Astrocyte of the cerebellum (primary cell): ENCODE data around the gene USP3.

Experiments
- DNase-seq: peaks from one replicate; pipeline ENCODE4 v3.0.0-alpha.2; 2011; ENCODE audit warnings: low read depth
- H3K4me3 ChIP-seq: 2 replicates; pipeline ENCODE4 v1.5.1; 2011; ENCODE audit warnings: mild to moderate bottlenecking, low read depth, low read length, moderate library complexity
- in situ Hi-C: cut with HindIII; loops from 2 replicates; pipeline ENCODE4 v1.10.0; 2017; ENCODE audit warnings: low sequenced_read_pairs
- TF ChIP-seq, protein P1 (sequence below): IDR thresholded peaks from 2 replicates; pipeline ENCODE4 v1.5.1; 2012; ENCODE audit warnings: low read length, low read depth, moderate library complexity, mild to moderate bottlenecking; ENCODE audit errors: missing control alignments

Gene USP3

DNA sequence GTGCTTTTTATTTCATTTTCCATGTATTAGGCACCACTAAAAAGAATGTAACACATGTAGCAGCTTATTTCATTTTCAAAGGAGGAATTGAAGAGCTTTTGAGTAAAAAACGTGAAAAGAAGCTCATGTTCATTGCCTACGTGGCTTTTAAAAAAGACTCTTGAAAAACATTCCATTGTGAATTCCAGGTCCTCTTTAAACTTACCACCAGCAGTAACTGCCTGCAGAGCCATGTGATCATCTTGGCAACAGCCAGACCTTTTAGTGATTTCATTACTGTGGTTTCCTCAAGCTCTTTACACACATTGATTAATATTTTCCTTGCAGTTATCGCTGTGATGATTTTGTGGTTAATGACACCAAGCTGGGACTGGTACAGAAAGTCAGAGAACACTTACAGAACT lies 49.0 kb downstream of the USP3 start:
- TF ChIP-seq, protein P1, sequence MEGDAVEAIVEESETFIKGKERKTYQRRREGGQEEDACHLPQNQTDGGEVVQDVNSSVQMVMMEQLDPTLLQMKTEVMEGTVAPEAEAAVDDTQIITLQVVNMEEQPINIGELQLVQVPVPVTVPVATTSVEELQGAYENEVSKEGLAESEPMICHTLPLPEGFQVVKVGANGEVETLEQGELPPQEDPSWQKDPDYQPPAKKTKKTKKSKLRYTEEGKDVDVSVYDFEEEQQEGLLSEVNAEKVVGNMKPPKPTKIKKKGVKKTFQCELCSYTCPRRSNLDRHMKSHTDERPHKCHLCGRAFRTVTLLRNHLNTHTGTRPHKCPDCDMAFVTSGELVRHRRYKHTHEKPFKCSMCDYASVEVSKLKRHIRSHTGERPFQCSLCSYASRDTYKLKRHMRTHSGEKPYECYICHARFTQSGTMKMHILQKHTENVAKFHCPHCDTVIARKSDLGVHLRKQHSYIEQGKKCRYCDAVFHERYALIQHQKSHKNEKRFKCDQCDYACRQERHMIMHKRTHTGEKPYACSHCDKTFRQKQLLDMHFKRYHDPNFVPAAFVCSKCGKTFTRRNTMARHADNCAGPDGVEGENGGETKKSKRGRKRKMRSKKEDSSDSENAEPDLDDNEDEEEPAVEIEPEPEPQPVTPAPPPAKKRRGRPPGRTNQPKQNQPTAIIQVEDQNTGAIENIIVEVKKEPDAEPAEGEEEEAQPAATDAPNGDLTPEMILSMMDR, result no peak
- DNase-seq, result peak; percentile 93
- in situ Hi-C loops, result no loop called here
- H3K4me3 ChIP-seq, result no peak overlapping the region

DNA sequence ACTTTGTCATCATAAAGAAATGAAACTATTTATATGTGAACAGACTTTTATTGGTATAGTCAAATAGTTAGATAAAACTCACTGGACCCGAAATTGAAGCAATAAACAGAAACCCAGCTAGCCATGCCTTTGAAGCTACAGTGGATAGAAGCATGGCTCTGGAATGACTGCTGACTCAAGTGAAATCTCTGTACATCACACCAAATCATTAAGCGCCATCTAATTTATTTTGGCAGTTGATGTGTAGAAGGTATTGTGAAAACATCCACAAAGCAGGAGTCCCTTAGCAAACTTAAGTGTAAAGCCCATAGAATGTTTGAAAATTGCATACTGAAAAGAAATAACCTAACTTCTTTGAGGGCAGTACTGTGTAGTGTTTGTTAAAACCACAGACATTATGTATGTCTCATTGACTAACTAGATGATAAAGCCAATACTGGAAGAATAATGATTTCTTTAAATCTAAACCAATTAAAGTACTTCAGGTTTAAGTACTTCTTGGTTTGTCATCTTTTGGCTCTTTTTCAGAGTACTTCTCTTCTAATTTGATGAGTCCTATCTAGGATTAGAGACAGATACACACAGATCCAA lies 50.0 kb downstream of the USP3 start:
- in situ Hi-C loops, result no loop called here
- DNase-seq, result no peak
- TF ChIP-seq, protein P1, result no peak
- H3K4me3 ChIP-seq, result no peak overlapping the region

DNA sequence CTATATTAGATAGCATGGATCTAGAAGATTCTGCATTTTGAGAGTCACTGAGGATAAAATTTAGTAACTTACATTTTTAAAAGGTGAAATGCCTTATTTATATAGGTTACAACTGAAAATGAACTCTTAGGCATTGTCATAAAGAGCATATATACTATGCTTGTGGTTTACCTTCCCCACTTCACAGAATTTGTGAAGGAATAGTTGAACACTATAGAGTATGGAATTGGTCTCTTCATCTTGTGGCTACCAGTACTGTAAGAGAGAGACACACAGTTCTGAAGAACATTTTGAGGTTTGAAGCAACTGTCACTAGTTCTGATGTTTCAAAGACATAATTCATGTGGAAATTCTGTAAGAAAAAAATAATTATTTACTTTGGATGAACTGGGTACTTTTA lies 51.1 kb downstream of the USP3 start:
- no peak for DNase-seq
- H3K4me3 ChIP-seq, result no peak overlapping the region
- TF ChIP-seq, protein P1, result no peak
- in situ Hi-C loops, result no loop called here

DNA sequence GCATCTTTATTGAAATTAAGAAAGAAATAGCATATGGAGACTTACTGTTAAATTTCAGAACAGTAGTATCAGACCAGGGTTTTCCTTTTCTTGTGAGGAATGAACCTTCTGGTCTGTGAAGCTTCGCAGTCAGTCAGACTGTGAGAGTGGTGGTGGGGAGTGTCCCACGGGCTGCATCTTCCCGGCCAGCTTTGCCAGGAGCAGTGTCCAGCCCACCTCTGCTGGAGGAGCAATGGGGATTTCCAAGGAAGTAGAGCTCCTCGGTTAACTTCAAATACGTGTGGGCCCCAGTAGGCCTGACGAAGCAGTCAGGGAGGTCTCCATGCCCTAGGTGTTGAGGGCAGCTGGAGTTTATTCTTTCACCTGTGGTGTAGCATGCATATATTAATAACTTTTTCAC lies 51.9 kb downstream of the USP3 start:
- DNase-seq, result no peak
- in situ Hi-C loops, result no loop called here
- TF ChIP-seq, protein P1, result no peak
- no peak overlapping the region for H3K4me3 ChIP-seq

DNA sequence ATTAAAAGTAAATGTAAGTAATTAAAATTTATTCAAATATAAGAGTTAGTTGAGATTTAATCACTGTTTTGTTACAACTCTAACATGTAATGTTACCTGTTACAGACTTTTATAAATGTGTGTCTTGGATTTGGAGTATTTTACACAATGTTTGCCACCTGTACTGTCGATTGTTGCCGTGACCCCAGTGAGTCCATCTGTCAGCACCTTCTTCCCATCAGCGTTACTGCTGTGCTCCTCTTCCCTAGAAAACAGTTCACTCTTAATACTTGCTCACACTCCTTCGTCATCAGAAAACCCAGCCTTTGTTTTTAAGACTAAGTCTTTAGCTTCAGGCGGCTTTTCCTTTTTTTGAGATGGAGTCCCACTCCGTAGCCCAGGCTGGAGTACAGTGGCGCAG lies 52.3 kb downstream of the USP3 start:
- H3K4me3 ChIP-seq, result no peak overlapping the region
- in situ Hi-C loops, result no loop called here
- TF ChIP-seq, protein P1, result no peak
- no peak for DNase-seq

DNA sequence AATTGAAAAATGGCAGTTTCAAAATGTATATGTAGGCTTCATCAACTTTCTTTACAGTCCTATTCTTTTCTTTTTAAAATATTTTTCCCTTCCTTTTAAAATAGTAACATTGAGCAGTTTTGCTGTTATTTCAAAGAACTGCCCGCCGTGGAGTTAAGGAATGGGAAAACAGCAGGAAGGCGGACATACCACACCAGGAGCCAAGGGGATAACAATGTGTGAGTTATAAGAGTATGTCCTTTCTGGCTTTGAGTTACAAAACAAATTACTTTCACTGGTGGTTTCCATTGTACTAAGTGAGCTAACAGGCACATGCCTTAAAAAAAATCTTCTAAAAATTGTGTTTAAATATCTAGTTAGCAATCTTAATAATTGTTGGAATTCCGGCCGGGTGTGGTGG lies 55.4 kb downstream of the USP3 start:
- TF ChIP-seq, protein P1, result no peak
- DNase-seq, result no peak
- in situ Hi-C loops, result no loop called here
- H3K4me3 ChIP-seq, result no peak overlapping the region
